VCaP (cell line): ENCODE results near the gene CEP72.

ENCODE experiments used
- H3K27ac ChIP-seq: fragments of 450-650 bp; 2 replicates; pipeline ENCODE4 v1.5.1; 2017
- TF ChIP-seq, protein P1 (sequence below): fragments of 450-650 bp; conservative IDR thresholded peaks from 2 replicates; pipeline ENCODE4 v1.5.1; 2017; ENCODE audit warnings: mild to moderate bottlenecking, moderate library complexity

CEP72 gene

DNA sequence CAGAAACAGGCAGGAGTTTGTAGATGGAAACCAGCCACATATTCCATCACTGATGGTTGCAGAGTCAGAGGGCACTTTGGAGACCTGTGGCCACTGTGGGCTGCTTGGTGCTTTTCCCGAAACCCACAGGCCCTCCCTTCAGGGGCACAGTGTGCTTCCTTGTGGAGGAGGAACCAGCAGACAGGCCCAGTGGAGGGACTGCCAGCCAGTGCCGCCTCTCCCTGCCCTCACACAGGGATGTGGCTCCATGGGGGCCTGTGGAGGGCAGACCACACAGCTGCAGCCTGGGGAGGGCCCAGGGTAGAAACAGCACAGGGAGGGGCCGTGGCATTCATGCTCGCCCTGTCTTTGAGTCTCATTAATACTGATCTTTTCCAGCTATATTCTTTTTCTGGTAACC, 35.2 kb downstream of the CEP72 start:
- TF ChIP-seq, protein P1, sequence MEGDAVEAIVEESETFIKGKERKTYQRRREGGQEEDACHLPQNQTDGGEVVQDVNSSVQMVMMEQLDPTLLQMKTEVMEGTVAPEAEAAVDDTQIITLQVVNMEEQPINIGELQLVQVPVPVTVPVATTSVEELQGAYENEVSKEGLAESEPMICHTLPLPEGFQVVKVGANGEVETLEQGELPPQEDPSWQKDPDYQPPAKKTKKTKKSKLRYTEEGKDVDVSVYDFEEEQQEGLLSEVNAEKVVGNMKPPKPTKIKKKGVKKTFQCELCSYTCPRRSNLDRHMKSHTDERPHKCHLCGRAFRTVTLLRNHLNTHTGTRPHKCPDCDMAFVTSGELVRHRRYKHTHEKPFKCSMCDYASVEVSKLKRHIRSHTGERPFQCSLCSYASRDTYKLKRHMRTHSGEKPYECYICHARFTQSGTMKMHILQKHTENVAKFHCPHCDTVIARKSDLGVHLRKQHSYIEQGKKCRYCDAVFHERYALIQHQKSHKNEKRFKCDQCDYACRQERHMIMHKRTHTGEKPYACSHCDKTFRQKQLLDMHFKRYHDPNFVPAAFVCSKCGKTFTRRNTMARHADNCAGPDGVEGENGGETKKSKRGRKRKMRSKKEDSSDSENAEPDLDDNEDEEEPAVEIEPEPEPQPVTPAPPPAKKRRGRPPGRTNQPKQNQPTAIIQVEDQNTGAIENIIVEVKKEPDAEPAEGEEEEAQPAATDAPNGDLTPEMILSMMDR, result no peak
- H3K27ac ChIP-seq, result no peak overlapping the region

DNA sequence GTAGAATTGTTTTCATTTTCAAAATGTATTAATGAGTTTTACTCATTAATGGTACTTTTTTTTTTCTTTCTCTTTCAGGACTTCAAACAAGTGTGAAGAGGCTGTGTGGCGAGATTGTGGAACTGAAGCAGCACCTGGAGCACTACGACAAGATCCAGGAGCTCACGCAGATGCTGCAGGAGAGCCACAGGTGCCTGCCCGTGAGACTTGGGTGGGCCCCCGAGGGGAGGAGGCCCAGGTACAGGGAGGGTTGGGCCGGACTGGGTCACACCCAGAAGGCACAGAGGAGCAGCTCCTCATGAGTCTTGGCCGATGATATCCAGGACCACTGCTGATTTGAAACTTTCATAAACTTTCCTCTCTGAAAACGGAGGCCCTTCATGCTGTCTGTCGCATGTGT, 35.6 kb downstream of the CEP72 start:
- TF ChIP-seq, protein P1, result no peak
- no peak overlapping the region for H3K27ac ChIP-seq

DNA sequence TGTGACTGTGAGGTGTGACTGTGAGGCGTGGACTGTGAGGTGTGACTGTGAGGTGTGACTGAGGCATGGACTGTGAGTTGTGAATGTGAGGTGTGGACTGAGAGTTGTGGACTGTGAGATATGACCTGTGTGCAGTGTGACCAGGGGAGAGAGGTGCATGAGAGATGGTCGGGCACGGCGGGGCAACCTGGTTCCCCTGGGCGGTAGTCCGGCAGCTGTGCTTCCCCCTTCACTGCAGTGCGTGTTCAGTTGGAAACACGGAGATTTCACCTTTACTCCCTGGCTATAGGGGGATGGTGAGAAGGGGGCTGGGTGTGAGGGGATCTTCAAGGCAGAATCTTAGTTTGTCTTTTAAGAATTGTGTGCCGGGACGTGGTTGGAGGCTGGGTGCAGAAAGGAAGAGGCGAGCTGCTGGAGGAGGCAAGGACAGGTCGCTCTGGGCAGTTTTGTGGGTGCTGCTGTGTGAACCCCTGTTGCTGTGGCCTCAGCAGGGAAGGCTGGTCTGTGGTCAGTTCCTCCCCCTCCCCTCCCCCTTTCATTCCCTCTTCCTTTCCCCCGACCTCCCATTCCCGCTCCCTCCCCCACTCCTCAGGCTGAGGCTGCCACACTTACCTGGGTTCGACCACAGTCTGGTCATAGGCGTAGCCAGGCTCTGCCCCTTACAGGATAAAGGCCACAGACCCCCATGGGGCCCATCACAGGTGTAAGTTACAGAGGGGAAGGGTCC, 39.3 kb downstream of the CEP72 start:
- H3K27ac ChIP-seq, result peak overlapping the region; percentile 54
- TF ChIP-seq, protein P1, result no peak

DNA sequence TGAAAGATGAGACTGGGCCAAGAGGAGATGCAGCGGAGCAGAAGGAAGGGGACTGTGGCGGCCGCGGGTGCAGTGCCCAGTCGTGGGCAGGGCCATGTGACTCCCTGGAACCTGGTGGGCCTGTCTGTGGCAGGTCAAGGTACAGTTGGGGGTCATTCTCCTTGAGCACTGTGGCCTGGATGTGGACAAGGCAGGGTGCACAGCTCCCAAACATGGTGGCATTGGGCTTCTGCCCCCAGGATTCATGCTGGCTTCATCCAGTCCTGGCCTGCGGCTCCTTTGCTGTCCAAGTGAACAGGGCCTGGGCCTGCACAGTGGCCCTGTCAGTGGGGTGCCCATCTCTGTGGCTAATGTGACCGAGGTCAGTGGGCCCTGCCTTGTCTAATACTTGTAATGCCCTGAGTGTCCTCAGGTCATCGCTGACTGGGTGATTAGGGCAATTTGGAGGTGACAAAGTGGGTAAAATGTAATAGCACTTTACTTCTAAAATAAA, 39.9 kb downstream of the CEP72 start:
- peak overlapping the region; percentile 54 for H3K27ac ChIP-seq
- TF ChIP-seq, protein P1, result no peak

DNA sequence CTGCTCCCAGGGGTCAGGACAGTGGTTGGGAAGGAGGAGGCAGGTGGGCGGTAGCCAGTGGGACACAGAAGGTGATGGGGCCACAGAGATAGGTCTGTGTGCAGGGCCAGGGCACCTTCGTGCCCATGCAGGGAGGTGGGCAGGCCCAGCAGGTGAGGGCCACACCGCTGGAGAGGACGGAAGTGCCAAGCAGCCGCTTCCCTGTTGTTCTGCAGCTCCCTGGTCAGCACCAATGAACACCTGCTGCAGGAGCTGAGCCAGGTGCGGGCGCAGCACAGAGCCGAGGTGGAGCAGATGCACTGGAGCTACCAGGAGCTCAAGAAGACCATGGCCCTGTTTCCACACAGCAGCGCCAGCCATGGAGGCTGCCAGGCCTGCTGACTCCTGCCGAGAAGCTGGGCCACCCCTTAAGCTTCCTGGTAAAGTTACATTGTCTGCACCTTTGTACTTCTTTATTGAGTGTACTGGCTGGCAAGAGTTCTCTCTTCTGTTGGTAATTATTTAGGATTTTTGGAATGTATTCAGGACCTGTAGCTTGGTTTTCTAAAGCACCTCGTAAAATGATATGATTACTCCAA, 40.7 kb downstream of the CEP72 start:
- H3K27ac ChIP-seq, result peak overlapping the region; percentile 54
- TF ChIP-seq, protein P1, result no peak

DNA sequence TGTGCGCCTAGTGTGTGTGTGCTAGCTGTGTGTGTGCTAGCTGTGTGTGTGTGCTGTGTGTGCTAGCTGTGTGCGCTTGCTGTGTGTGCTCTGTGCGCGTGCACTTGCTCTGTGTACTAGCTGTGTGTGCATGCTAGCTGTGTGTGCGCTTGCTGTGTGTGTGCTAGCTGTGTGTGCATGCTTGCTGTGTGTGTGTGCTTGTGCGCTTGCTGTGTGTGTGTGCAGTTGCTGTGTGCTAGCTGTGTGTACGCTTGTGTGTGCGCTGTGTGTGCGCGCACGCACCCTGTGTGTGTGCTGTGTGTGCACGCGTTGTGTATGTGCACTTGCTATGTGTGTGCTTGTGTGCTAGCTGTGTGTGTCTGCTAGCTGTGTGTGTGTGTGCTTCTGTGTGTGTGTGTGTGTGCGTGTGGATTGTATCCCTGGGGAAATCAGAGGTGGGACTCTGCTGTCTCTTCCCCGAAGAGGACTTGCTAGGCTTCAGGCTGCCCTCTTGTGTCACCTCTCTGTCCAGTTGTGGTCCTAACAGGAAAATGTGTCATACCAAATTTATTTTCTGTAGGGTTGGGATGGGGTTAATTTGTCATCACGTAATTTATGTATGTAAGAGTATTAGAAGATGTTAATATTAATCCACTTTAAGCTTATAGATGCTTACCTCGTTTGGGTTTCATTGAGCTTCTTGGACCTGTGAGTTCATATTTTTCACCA, 42.1 kb downstream of the CEP72 start:
- TF ChIP-seq, protein P1, result no peak

DNA sequence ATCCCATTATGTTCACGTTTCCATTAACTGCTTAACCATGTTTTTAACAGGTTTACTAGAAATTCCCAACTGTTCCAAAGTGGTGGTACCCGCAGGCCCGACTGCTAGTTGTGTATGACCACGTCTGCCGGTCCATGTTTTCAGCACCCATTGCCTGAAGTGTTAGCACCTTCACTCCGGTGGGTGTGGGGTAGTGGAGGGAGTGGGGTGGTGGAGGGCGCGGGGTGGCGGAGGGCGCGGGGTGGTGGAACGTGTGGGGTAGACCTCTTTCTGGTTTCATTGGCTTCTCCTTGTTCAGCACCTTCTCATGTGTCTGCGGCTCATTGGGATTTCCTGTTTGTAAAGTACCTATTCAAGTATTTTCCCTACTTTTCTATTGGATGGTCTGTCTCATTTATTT, 43.3 kb downstream of the CEP72 start:
- H3K27ac ChIP-seq, result no peak overlapping the region
- TF ChIP-seq, protein P1, result no peak

More for the DNA sequence above, 42.1 kb downstream of the CEP72 start:
- no peak overlapping the region for H3K27ac ChIP-seq
